Calu3 (cell line): ENCODE results near the gene CYP3A4. TPM values are rescaled to one million over a fixed set of nuclear protein-coding genes. Genes with fewer than 3 reads are reported as not detected.

Experiments used
- BruUV-seq: library from RNA; stranded (reverse); fragments of 400-500 nt; replicated peaks from 2 replicates; lab custom pipeline; 2021; lab: Mats Ljungman, UMichigan
- CTCF ChIA-PET: fragments of 300-600 bp; sonication (Branson Sonifier 250); formaldehyde crosslinking; loops from one replicate; lab custom pipeline; 2022; ENCODE audit warnings: antibody characterized with exemption; lab: Charles Lee
- DNase-seq: peaks from one replicate; pipeline ENCODE4 v3.0.0; 2022
- H3K27ac Mint-ChIP-seq: one replicate; pipeline ENCODE4 v1.8.0; 2022; ENCODE audit warnings: mixed read lengths; ENCODE audit not compliant: unreplicated experiment
- H3K27me3 Mint-ChIP-seq: one replicate; pipeline ENCODE4 v1.8.0; 2022; ENCODE audit warnings: mixed read lengths; ENCODE audit not compliant: unreplicated experiment
- H3K36me3 Mint-ChIP-seq: one replicate; pipeline ENCODE4 v1.8.0; 2022; ENCODE audit warnings: mild to moderate bottlenecking, moderate library complexity, mixed read lengths; ENCODE audit not compliant: insufficient read depth, unreplicated experiment
- H3K4me1 Mint-ChIP-seq: one replicate; pipeline ENCODE4 v1.8.0; 2022; ENCODE audit warnings: mild to moderate bottlenecking, low read depth, mixed read lengths; ENCODE audit not compliant: unreplicated experiment
- H3K4me3 Mint-ChIP-seq: one replicate; pipeline ENCODE4 v1.8.0; 2022; ENCODE audit warnings: mild to moderate bottlenecking, low read depth, moderate library complexity, mixed read lengths; ENCODE audit not compliant: unreplicated experiment
- H3K9me3 Mint-ChIP-seq: one replicate; pipeline ENCODE4 v1.8.0; 2022; ENCODE audit warnings: low read depth, mixed read lengths; ENCODE audit not compliant: unreplicated experiment
- intact Hi-C: fragments of 100-400 bp; cut with micrococcal nuclease; formaldehyde crosslinking; loops from one replicate; pipeline ENCODE4 v1.10.0; 2022; ENCODE audit not compliant: unreplicated experiment
- total RNA-seq: library from RNA; stranded (reverse); gene quantifications from 2 replicates; pipeline ENCODE4 v1.2.3, GENCODE V29; 2022
- TF ChIP-seq, protein P1 (sequence below): fragments of 200-600 bp; IDR thresholded peaks from one replicate; pipeline ENCODE4 v1.8.0; 2022; ENCODE audit warnings: antibody characterized with exemption; ENCODE audit not compliant: unreplicated experiment

CYP3A4 gene
- total RNA-seq, 1 experiment from 2014 or later: not detected

DNA sequence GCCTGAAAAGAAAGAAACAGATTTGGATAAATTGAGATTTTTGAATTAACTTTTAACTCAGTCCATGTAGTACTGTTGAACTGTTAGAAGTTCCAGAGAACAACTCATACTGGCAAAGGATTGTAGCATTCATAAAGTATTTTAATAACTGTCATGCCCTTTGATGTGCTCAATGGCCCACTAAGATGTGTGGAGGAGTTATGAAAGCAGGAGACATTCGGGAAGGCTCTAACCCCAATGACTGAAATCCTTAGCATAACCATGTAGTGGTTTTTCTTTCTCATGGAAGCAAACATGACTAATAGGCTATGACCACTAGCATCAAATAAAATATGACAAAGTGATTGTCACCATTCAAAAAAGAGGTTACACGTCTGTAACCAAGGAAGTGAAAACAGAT, 74.7 kb downstream of the CYP3A4 start:
- intact Hi-C loops: no loop called here
- DNase-seq: no peak
- Mint-ChIP-seq H3K9me3 (no peaks in the 10 kb centered on the region), H3K36me3 (no peaks in the 10 kb centered on the region), H3K27me3 (no peaks in the 10 kb centered on the region), H3K27ac (no peak overlapping the region), H3K4me3 (no peak overlapping the region), H3K4me1 (peaks cover 10% of the 10 kb centered on the region)
- TF ChIP-seq, protein P1, sequence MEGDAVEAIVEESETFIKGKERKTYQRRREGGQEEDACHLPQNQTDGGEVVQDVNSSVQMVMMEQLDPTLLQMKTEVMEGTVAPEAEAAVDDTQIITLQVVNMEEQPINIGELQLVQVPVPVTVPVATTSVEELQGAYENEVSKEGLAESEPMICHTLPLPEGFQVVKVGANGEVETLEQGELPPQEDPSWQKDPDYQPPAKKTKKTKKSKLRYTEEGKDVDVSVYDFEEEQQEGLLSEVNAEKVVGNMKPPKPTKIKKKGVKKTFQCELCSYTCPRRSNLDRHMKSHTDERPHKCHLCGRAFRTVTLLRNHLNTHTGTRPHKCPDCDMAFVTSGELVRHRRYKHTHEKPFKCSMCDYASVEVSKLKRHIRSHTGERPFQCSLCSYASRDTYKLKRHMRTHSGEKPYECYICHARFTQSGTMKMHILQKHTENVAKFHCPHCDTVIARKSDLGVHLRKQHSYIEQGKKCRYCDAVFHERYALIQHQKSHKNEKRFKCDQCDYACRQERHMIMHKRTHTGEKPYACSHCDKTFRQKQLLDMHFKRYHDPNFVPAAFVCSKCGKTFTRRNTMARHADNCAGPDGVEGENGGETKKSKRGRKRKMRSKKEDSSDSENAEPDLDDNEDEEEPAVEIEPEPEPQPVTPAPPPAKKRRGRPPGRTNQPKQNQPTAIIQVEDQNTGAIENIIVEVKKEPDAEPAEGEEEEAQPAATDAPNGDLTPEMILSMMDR: no peak
- BruUV-seq: no TSS peak
- CTCF ChIA-PET: no interaction called here

DNA sequence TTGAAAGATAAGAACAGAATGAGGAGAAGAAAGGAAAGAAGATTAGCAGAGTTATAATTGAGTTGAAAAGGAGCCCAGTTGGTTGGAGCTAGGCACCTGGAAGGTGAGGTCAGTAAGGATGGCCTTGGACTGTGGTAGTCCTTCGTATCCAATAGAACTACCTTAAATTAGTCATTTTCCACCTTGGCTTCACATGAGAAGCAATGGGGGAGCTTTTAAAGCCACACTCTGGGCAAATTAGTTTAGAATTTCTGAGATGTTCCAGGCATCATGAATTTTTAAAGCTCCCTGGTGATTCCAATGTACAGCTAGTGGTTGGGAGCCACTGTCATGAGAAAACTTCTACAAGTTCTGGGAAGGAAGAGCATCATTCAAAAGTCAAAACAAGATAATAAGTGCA, 76.9 kb downstream of the CYP3A4 start:
- Mint-ChIP-seq H3K4me3 (no peak overlapping the region), H3K9me3 (no peaks in the 10 kb centered on the region), H3K27me3 (no peaks in the 10 kb centered on the region), H3K27ac (no peak overlapping the region), H3K36me3 (peaks cover 5% of the 10 kb centered on the region), H3K4me1 (no peaks in the 10 kb centered on the region)
- intact Hi-C loops: no loop called here
- TF ChIP-seq, protein P1: no peak
- CTCF ChIA-PET: no interaction called here
- no TSS peak for BruUV-seq
- no peak for DNase-seq

Other genes starting within 250 kb of the CYP3A4 start
- 3.9 and 4.1 TPM in 2 replicates for gene FAM200A, start 232.1 kb downstream of the CYP3A4 start, total RNA-seq
- not detected in 2 replicates for gene ZNF655, start 225.5 kb downstream of the CYP3A4 start, total RNA-seq
- gene TMEM225B, start 185.9 kb downstream of the CYP3A4 start, total RNA-seq: not detected in 2 replicates
- gene ZSCAN25, start 167.2 kb downstream of the CYP3A4 start, total RNA-seq: 12.9 and 13.5 TPM in 2 replicates
- gene CYP3A5, start 104.2 kb downstream of the CYP3A4 start, total RNA-seq: 44.9 and 70.7 TPM in 2 replicates
- 0.71 and 0.86 TPM in 2 replicates for gene CYP3A7, start 49.0 kb downstream of the CYP3A4 start, total RNA-seq
- not detected in 2 replicates for gene CYP3A43, start 43.8 kb upstream of the CYP3A4 start, total RNA-seq
- 0.47 TPM in 1 of 2 replicates, not detected in the other for gene OR2AE1, start 92.8 kb upstream of the CYP3A4 start, total RNA-seq
- gene TRIM4, start 135.3 kb upstream of the CYP3A4 start, total RNA-seq: 15.9 and 16.9 TPM in 2 replicates
- gene GJC3, start 145.4 kb upstream of the CYP3A4 start, total RNA-seq: not detected in 2 replicates
- 15.4 and 25.6 TPM in 2 replicates for gene AZGP1, start 191.8 kb upstream of the CYP3A4 start, total RNA-seq
- gene ZKSCAN1, start 231.4 kb upstream of the CYP3A4 start, total RNA-seq: 56.6 and 60.0 TPM in 2 replicates